Astrocyte (in vitro differentiated cells and primary cell): ENCODE results near the gene CENPB. TPM values are rescaled to one million over a fixed set of nuclear protein-coding genes. Genes with fewer than 3 reads are reported as not detected.

Experiments used
- DNase-seq: peaks from one replicate; pipeline ENCODE4 v3.0.0-alpha.2; 2010; ENCODE audit warnings: low read depth
- FAIRE-seq: peaks from 2 replicates; lab custom pipeline; 2011; peaks lifted over from hg19 to GRCh38; lab: Jason Lieb, UNC
- H2AFZ ChIP-seq: 2 replicates; pipeline ENCODE4 v1.6.0; 2012; ENCODE audit warnings: low read depth, low read length, inconsistent platforms
- H3K27ac ChIP-seq: 2 replicates; pipeline ENCODE4 v1.5.1; 2011; ENCODE audit warnings: low read depth, low read length, inconsistent platforms
- H3K27me3 ChIP-seq: 2 replicates; pipeline ENCODE4 v1.6.0; 2011; ENCODE audit warnings: low read length, inconsistent platforms; ENCODE audit not compliant: insufficient read depth
- H3K36me3 ChIP-seq: 2 replicates; pipeline ENCODE4 v1.5.1; 2011; ENCODE audit warnings: low read length, inconsistent platforms; ENCODE audit not compliant: insufficient read depth
- H3K4me1 ChIP-seq: 2 replicates; pipeline ENCODE4 v1.5.1; 2011; ENCODE audit warnings: low read length, inconsistent platforms; ENCODE audit not compliant: insufficient read depth
- H3K4me2 ChIP-seq: 2 replicates; pipeline ENCODE4 v1.6.0; 2012; ENCODE audit warnings: low read length, inconsistent platforms
- H3K4me3 ChIP-seq: 2 replicates; pipeline ENCODE4 v1.5.1; 2011; ENCODE audit warnings: low read depth, mild to moderate bottlenecking, low read length, inconsistent platforms; ENCODE audit not compliant: insufficient read depth
- H3K79me2 ChIP-seq: 2 replicates; pipeline ENCODE4 v1.6.0; 2012; ENCODE audit warnings: mild to moderate bottlenecking, low read length, inconsistent platforms; ENCODE audit not compliant: insufficient read depth
- H3K9ac ChIP-seq: 2 replicates; pipeline ENCODE4 v1.6.0; 2012; ENCODE audit warnings: mild to moderate bottlenecking, low read length, inconsistent platforms
- H3K9me3 ChIP-seq: 2 replicates; pipeline ENCODE4 v1.5.1; 2012; ENCODE audit warnings: low read depth, mild to moderate bottlenecking, low read length, inconsistent platforms; ENCODE audit not compliant: insufficient read depth
- H4K20me1 ChIP-seq: 2 replicates; pipeline ENCODE4 v1.6.0; 2012; ENCODE audit warnings: low read length, inconsistent platforms; ENCODE audit not compliant: insufficient read depth
- H3K27ac Mint-ChIP-seq: one replicate; pipeline ENCODE4 v1.8.0; 2021; ENCODE audit warnings: mild to moderate bottlenecking, mixed read lengths; ENCODE audit not compliant: unreplicated experiment
- H3K27me3 Mint-ChIP-seq: one replicate; pipeline ENCODE4 v1.8.0; 2021; ENCODE audit warnings: low read depth, mixed read lengths; ENCODE audit not compliant: unreplicated experiment
- H3K36me3 Mint-ChIP-seq: one replicate; pipeline ENCODE4 v1.8.0; 2021; ENCODE audit warnings: low read depth, mixed read lengths; ENCODE audit not compliant: unreplicated experiment
- H3K4me1 Mint-ChIP-seq: one replicate; pipeline ENCODE4 v1.8.0; 2021; ENCODE audit warnings: low read depth, mixed read lengths; ENCODE audit not compliant: unreplicated experiment
- H3K4me3 Mint-ChIP-seq: one replicate; pipeline ENCODE4 v1.8.0; 2021; ENCODE audit warnings: mild to moderate bottlenecking, moderate library complexity, mixed read lengths; ENCODE audit not compliant: unreplicated experiment
- H3K9me3 Mint-ChIP-seq: one replicate; pipeline ENCODE4 v1.8.0; 2021; ENCODE audit warnings: mild to moderate bottlenecking, mixed read lengths; ENCODE audit not compliant: unreplicated experiment
- EZH2 ChIP-seq: IDR thresholded peaks from 2 replicates; pipeline ENCODE4 v1.6.1; 2012; ENCODE audit warnings: mild to moderate bottlenecking, low read length, inconsistent platforms; ENCODE audit not compliant: insufficient read depth
- total RNA-seq: library from RNA; stranded (reverse); gene quantifications from 2 replicates; pipeline ENCODE4 v1.2.1, GENCODE V29; 2021
- TF ChIP-seq, protein P1 (sequence below): IDR thresholded peaks from 2 replicates; pipeline ENCODE4 v1.5.1; 2011; ENCODE audit warnings: low read depth, mild to moderate bottlenecking, inconsistent platforms, low read length, moderate library complexity; ENCODE audit not compliant: insufficient read depth

The CENPB gene
- total RNA-seq, 1 donor from 2014 or later = 39.1 TPM

DNA sequence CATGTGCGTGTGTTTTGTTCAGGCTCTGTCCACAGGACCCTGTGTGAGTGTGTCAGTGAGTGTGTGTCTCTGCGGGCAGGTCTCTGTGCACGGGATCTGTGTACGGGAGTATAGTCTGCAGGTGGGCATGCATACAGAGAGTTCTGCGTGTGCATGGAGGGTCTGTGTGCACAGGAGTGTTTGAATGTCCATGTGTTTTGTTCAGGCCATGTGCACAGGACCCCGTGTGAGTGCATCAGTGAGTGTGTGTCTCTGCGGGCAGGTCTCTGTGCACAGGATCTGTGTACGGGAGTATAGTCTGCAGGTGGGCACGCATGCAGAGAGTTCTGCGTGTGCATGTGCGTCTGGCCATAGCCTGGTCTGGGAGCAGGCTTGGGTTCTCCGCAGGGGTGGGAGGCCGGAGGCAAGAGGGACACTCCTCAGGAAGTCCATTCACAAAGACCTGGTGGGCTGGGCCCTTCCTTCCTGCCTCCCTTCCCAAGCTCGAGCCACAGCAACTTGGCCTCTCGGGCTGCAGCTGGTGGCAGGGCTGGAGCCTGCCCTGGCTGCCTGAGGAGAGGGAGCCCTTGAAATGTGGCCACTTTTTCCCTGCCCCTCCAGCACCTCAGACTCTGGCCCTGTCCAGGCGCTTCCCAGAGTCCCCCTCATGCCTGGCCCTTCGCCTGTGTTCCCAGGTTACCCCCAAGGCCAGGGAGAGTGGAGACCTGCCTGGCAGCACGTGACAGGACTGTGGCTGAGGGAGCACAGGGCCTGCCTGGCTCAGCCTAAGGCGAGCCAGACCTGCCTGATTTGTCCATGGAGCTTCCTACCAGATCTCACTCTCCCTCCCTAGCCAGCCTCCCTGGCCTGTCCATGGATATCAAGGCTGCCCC is 47.2 kb downstream of the CENPB start:
- Mint-ChIP-seq H3K27me3 (peaks cover 33% of the 10 kb centered on the region), H3K36me3 (no peaks in the 10 kb centered on the region), H3K27ac (no peak overlapping the region), H3K4me3 (no peak overlapping the region), H3K9me3 (no peaks in the 10 kb centered on the region), H3K4me1 (no peaks in the 10 kb centered on the region)
- no peak overlapping the region for H3K9ac ChIP-seq
- H3K27ac ChIP-seq = no peak overlapping the region
- no peaks in the 10 kb centered on the region for H4K20me1 ChIP-seq
- H3K9me3 ChIP-seq = no peaks in the 10 kb centered on the region
- H3K79me2 ChIP-seq = no peaks in the 10 kb centered on the region
- H3K4me3 ChIP-seq = no peak overlapping the region
- no peak overlapping the region for H3K4me2 ChIP-seq
- DNase-seq = no peak
- no peak for TF ChIP-seq EZH2
- TF ChIP-seq, protein P1, sequence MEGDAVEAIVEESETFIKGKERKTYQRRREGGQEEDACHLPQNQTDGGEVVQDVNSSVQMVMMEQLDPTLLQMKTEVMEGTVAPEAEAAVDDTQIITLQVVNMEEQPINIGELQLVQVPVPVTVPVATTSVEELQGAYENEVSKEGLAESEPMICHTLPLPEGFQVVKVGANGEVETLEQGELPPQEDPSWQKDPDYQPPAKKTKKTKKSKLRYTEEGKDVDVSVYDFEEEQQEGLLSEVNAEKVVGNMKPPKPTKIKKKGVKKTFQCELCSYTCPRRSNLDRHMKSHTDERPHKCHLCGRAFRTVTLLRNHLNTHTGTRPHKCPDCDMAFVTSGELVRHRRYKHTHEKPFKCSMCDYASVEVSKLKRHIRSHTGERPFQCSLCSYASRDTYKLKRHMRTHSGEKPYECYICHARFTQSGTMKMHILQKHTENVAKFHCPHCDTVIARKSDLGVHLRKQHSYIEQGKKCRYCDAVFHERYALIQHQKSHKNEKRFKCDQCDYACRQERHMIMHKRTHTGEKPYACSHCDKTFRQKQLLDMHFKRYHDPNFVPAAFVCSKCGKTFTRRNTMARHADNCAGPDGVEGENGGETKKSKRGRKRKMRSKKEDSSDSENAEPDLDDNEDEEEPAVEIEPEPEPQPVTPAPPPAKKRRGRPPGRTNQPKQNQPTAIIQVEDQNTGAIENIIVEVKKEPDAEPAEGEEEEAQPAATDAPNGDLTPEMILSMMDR = no peak
- no peak for FAIRE-seq
- peaks cover 2% of the 10 kb centered on the region for H3K27me3 ChIP-seq
- no peaks in the 10 kb centered on the region for H3K4me1 ChIP-seq
- no peaks in the 10 kb centered on the region for H3K36me3 ChIP-seq
- H2AFZ ChIP-seq = no peak overlapping the region

DNA sequence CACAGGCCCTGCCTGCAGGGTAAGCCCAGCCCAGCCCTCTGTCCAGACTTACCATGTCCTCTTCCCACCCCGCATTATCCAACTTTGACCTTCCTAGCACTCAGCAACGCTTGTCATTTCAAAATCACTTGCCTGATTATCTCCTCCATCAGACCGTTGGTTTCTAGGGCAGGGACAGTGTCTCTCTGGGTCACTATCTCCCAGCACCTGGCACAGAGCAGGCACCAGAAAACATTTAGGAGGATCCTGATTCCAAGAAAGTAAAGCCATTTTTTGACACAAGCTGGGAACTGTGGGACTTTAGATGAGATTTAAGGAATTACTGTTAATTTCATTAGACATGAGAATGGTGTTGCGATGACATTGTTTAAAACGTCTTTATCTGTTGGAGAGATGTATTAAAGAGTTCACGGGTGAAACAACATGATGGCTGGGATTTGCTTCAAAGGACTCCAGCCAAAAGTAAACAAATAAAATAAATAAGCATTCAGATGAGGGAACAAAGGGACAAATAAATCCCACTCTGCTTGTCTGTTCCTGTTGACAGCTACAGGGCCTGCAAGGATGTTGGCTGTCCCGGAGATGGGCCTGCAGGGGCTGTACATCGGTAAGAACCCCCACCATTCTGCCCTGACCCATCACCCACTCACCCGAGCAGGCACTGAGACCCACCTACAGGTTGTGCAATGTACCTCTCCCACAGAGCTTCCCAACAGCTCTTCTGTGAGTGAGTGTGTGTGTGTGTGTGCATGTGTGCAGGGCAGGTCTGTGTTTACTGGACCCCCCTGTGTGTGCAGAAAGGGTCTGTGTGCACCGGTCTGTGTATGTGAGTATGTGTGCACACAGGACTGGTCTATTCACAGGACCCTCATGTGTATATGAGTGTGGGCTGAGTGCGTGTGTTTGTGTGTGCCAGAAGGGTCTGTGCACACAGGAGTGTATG is 48.2 kb downstream of the CENPB start:
- Histone ChIP-seq H3K4me3 (no peak overlapping the region), H3K36me3 (no peaks in the 10 kb centered on the region), H4K20me1 (no peaks in the 10 kb centered on the region), H3K27me3 (no peaks in the 10 kb centered on the region), H3K27ac (no peak overlapping the region), H3K9me3 (no peaks in the 10 kb centered on the region), H3K9ac (no peak overlapping the region), H2AFZ (no peak overlapping the region), H3K79me2 (no peaks in the 10 kb centered on the region), H3K4me1 (no peaks in the 10 kb centered on the region), H3K4me2 (no peak overlapping the region)
- Mint-ChIP-seq H3K27ac (no peak overlapping the region), H3K9me3 (no peaks in the 10 kb centered on the region), H3K4me3 (no peak overlapping the region), H3K36me3 (no peaks in the 10 kb centered on the region), H3K27me3 (peaks cover 34% of the 10 kb centered on the region), H3K4me1 (no peaks in the 10 kb centered on the region)
- TF ChIP-seq, protein P1 = no peak
- no peak for TF ChIP-seq EZH2
- DNase-seq = no peak
- FAIRE-seq = no peak
